A673 (cell line): ENCODE measurements around the gene CDKAL1. TPM values are rescaled to one million over a fixed set of nuclear protein-coding genes. Genes with fewer than 3 reads are reported as not detected.

Experiments
- Bru-seq: library from RNA; stranded (reverse); fragments of 400-500 nt; gene quantifications from one replicate; lab custom pipeline; 2021; lab: Mats Ljungman, UMichigan
- BruChase-seq, 2 experiments: library from RNA; stranded (reverse); fragments of 400-500 nt; gene quantifications; one replicate each; lab custom pipeline; 2021; lab: Mats Ljungman, UMichigan
- BruUV-seq: library from RNA; stranded (reverse); fragments of 400-500 nt; replicated peaks from 2 replicates; lab custom pipeline; 2021; lab: Mats Ljungman, UMichigan
- CTCF ChIA-PET: fragments of 300-600 bp; sonication (Branson Sonifier 250); formaldehyde crosslinking; loops from one replicate; lab custom pipeline; 2022; ENCODE audit warnings: antibody characterized with exemption; lab: Charles Lee
- POLR2A ChIA-PET: fragments of 300-600 bp; sonication (Branson Sonifier 250); formaldehyde crosslinking; loops from one replicate; lab custom pipeline; 2022; ENCODE audit warnings: antibody characterized with exemption; ENCODE audit not compliant: low non-redundant PET; lab: Charles Lee
- DNase-seq: peaks from one replicate; pipeline ENCODE4 v3.0.0-alpha.2; 2015; ENCODE audit warnings: low spot score
- H3K27ac ChIP-seq: fragments of 200-600 bp; sonication (generic); 2 replicates; pipeline ENCODE4 v1.5.1; 2016; ENCODE audit warnings: mixed run types, low read depth, mild to moderate bottlenecking, mixed read lengths, antibody characterized with exemption, low read length; ENCODE audit not compliant: poor library complexity, severe bottlenecking
- H3K27me3 ChIP-seq: fragments of 200-600 bp; sonication (generic); replicated peaks from 2 replicates; pipeline ENCODE4 v1.6.1; 2017; ENCODE audit warnings: mixed run types, low read depth, mild to moderate bottlenecking, mixed read lengths, antibody characterized with exemption, low read length; ENCODE audit not compliant: insufficient read depth, poor library complexity
- H3K36me3 ChIP-seq: fragments of 200-600 bp; sonication (generic); 2 replicates; pipeline ENCODE4 v1.6.1; 2016; ENCODE audit warnings: mixed run types, mild to moderate bottlenecking, mixed read lengths, antibody characterized with exemption, low read length; ENCODE audit not compliant: insufficient read depth, poor library complexity, severe bottlenecking
- H3K4me1 ChIP-seq: fragments of 200-600 bp; sonication (generic); 2 replicates; pipeline ENCODE4 v1.6.1; 2017; ENCODE audit warnings: mixed run types, mild to moderate bottlenecking, mixed read lengths, antibody characterized with exemption, low read length; ENCODE audit not compliant: insufficient read depth, poor library complexity, severe bottlenecking
- H3K4me3 ChIP-seq: fragments of 200-600 bp; sonication (generic); 2 replicates; pipeline ENCODE4 v1.5.1; 2016; ENCODE audit warnings: low read depth, mixed run types, mild to moderate bottlenecking, mixed read lengths, low read length; ENCODE audit not compliant: poor library complexity, severe bottlenecking
- H3K9me3 ChIP-seq: fragments of 200-600 bp; sonication (generic); 2 replicates; pipeline ENCODE4 v1.6.1; 2016; ENCODE audit warnings: mixed run types, low read depth, mild to moderate bottlenecking, mixed read lengths, antibody characterized with exemption, low read length; ENCODE audit not compliant: poor library complexity, severe bottlenecking
- CTCF ChIP-seq: fragments of 300-800, 200-600 bp; sonication (generic); conservative IDR thresholded peaks from 2 replicates; pipeline ENCODE4 v1.5.1; 2017; ENCODE audit warnings: low read depth, mild to moderate bottlenecking, antibody characterized with exemption, low read length, moderate library complexity, mixed read lengths
- EZH2 ChIP-seq: fragments of 200-600 bp; sonication (generic); IDR thresholded peaks from 2 replicates; pipeline ENCODE4 v1.6.1; 2017; ENCODE audit warnings: borderline replicate concordance, low read depth, mild to moderate bottlenecking, mixed read lengths, antibody characterized with exemption, low read length; ENCODE audit not compliant: poor library complexity, severe bottlenecking
- intact Hi-C: fragments of 100-400 bp; cut with micrococcal nuclease; formaldehyde crosslinking; loops from one replicate; pipeline ENCODE4 v1.10.0; 2022; ENCODE audit not compliant: unreplicated experiment
- long read RNA-seq: library from polyadenylated mRNA; stranded (forward); transcript quantifications from one replicate; pipeline ENCODE4 v2.0.0, GENCODE V29; 2022
- total RNA-seq: library from RNA; stranded (reverse); gene quantifications from 2 replicates; pipeline ENCODE4 v1.2.3, GENCODE V29; 2021

The CDKAL1 gene
- total RNA-seq: 33.4 and 35.5 TPM in 2 replicates
- percentile 84 among the genes with signal in this experiment for Bru-seq, nascent RNA
- percentile 70 among the genes with signal in this experiment for BruChase-seq, experiment 1, labeled RNA remaining after a 2-hour chase
- BruChase-seq, experiment 2, labeled RNA remaining after a 6-hour chase: percentile 67 among the genes with signal in this experiment
- long read RNA-seq, transcript CDKAL1-201 (16 exons, 3,272 nt): major isoform, 19 of 70 reads
- long read RNA-seq, partial matches to known transcripts: 6 of 70 reads
- long read RNA-seq, other reads (novel, unspliced or antisense): 42 of 70 reads

- intact Hi-C loops: no loop called here
- H3K4me1 ChIP-seq: no peaks in the 10 kb centered on the region
- no peaks in the 10 kb centered on the region for H3K27me3 ChIP-seq
- ChIA-PET CTCF (no interaction called here), POLR2A (interaction anchor here (0.6 to 0.7 kb wide), 2 partner anchors 132 to 1878 kb away, joined by 3 to 5 read pairs; no protein-coding TSS in a partner anchor)
- peak within 1 kb of the TSS; percentile 87 for H3K27ac ChIP-seq
- BruUV-seq: TSS peak; percentile 76
- no peaks in the 10 kb centered on the region for H3K36me3 ChIP-seq
- peak; percentile 93 for DNase-seq
- H3K4me3 ChIP-seq: peak within 1 kb of the TSS; percentile 78
- H3K9me3 ChIP-seq: no peaks in the 10 kb centered on the region
- TF ChIP-seq EZH2: no peak
- TF ChIP-seq CTCF: no peak
Measured at GRCh38 chr6:20534295-20535262, at the start of gene CDKAL1. Gene CDKAL1, plus strand, starts transcription at chr6:20534457. Its CDS starts 11,894 bp downstream, at chr6:20546351.

- TF ChIP-seq CTCF: no peak
- no peak for TF ChIP-seq EZH2
- Histone ChIP-seq H3K4me1 (peaks cover 19% of the 10 kb centered on the region), H3K36me3 (peaks cover 47% of the 10 kb centered on the region), H3K27me3 (no peaks in the 10 kb centered on the region), H3K4me3 (no peak overlapping the region), H3K27ac (no peak overlapping the region), H3K9me3 (no peaks in the 10 kb centered on the region)
- DNase-seq: no peak
- no TSS peak for BruUV-seq
- POLR2A ChIA-PET: no interaction called here
- CTCF ChIA-PET: no interaction called here
- intact Hi-C loops: no loop called here
Measured at GRCh38 chr6:20486641-20487040, 47.6 kb upstream of the CDKAL1 start.

- DNase-seq: no peak
- peaks cover 55% of the 10 kb centered on the region for H3K36me3 ChIP-seq
- TF ChIP-seq EZH2: no peak
- no peak for TF ChIP-seq CTCF
- no peak overlapping the region for H3K27ac ChIP-seq
- POLR2A ChIA-PET: interaction anchor here (0.6 kb wide), 1 partner anchor 18 kb away, joined by 3 read pairs; no protein-coding TSS in a partner anchor
- no peak overlapping the region for H3K4me3 ChIP-seq
- BruUV-seq: no TSS peak
- CTCF ChIA-PET: no interaction called here
- peaks cover 18% of the 10 kb centered on the region for H3K4me1 ChIP-seq
- no peaks in the 10 kb centered on the region for H3K9me3 ChIP-seq
- intact Hi-C loops: no loop called here
- H3K27me3 ChIP-seq: no peaks in the 10 kb centered on the region
Measured at GRCh38 chr6:20487669-20488375, 46.4 kb upstream of the CDKAL1 start.
